A549 (cell line): ENCODE measurements around the gene VPS13D. TPM values are rescaled to one million over a fixed set of nuclear protein-coding genes. Genes with fewer than 3 reads are reported as not detected.
A peak's percentile ranks its signal among the peaks of the same experiment; 100 is the strongest.

Source experiments
- ATAC-seq, 2 experiments: fragments of 200-7000 bp in 1 of 2; fragments of >200 bp in 1 of 2; cut with Nextera tagmentation in 1 of 2; cut with Tn5 transposase in 1 of 2; 3 replicates each; pipeline versions ENCODE4 v1.8.0 to v1.9.1; 2018 to 2020; ENCODE audit warnings: mild to moderate bottlenecking in 1 of 2, moderate library complexity in 1 of 2
- CTCF ChIA-PET: fragments of 300-600 bp; sonication (Branson Sonifier 250); formaldehyde crosslinking; extraction: SDS; loops from one replicate; lab custom pipeline; 2021; ENCODE audit warnings: antibody characterized with exemption, inconsistent platforms; lab: Yijun Ruan, JAX
- POLR2A ChIA-PET: fragments of 350-600 bp; formaldehyde crosslinking; extraction: SDS; loops from one replicate; lab custom pipeline; 2021; ENCODE audit warnings: antibody characterized with exemption, inconsistent platforms; lab: Yijun Ruan, JAX
- DNase-seq, 2 experiments: peaks; one replicate each; pipeline versions ENCODE4 v3.0.0 to v3.0.0-alpha.2; 2011 to 2016; ENCODE audit warnings: low read depth in 1 of 2, low spot score in 1 of 2
- FAIRE-seq: peaks from 2 replicates; lab custom pipeline; 2011; peaks lifted over from hg19 to GRCh38; lab: Jason Lieb, UNC
- H3K27ac ChIP-seq, 2 experiments: fragments of >200 bp; sonication (Bioruptor Twin); formaldehyde crosslinking; 3 replicates each; pipeline ENCODE4 v1.5.1; 2016 to 2017
- H3K4me1 ChIP-seq: fragments of >200 bp; sonication (Bioruptor Twin); formaldehyde crosslinking; 3 replicates; pipeline ENCODE4 v1.6.1; 2016
- H3K4me2 ChIP-seq: fragments of >200 bp; sonication (Bioruptor Twin); formaldehyde crosslinking; 3 replicates; pipeline ENCODE4 v1.6.1; 2016
- H3K4me3 ChIP-seq: fragments of >200 bp; sonication (Bioruptor Twin); formaldehyde crosslinking; 3 replicates; pipeline ENCODE4 v1.5.1; 2016
- H3K9me3 ChIP-seq: fragments of >200 bp; sonication (Bioruptor Twin); formaldehyde crosslinking; 3 replicates; pipeline ENCODE4 v1.6.1; 2016
- CBX8 ChIP-seq: fragments of 200-600 bp; sonication (generic); IDR thresholded peaks from 2 replicates; pipeline ENCODE4 v1.6.1; 2016
- FOSB ChIP-seq: fragments of 250-450 bp; sonication (Bioruptor Pico); IDR thresholded peaks from 2 replicates; pipeline ENCODE4 v1.5.0; 2020; ENCODE audit warnings: mild to moderate bottlenecking, moderate library complexity
- FOXS1 ChIP-seq: fragments of 250-450 bp; sonication (Bioruptor Pico); IDR thresholded peaks from 2 replicates; pipeline ENCODE4 v1.5.0; 2020; ENCODE audit warnings: mild to moderate bottlenecking, moderate library complexity
- HOXA7 ChIP-seq: fragments of 250-450 bp; sonication (Bioruptor Pico); IDR thresholded peaks from 2 replicates; pipeline ENCODE4 v1.5.0; 2020; ENCODE audit warnings: mild to moderate bottlenecking, moderate library complexity
- HOXB5 ChIP-seq: fragments of 250-450 bp; sonication (Bioruptor Pico); IDR thresholded peaks from 2 replicates; pipeline ENCODE4 v1.5.0; 2020; ENCODE audit warnings: mild to moderate bottlenecking, moderate library complexity
- KDM1A ChIP-seq: fragments of 200-600 bp; sonication (generic); IDR thresholded peaks from 2 replicates; pipeline ENCODE4 v1.6.1; 2016; ENCODE audit warnings: low read depth, mild to moderate bottlenecking
- MYC ChIP-seq: IDR thresholded peaks from 2 replicates; pipeline ENCODE4 v1.6.1; 2012; ENCODE audit warnings: mild to moderate bottlenecking, inconsistent platforms, low read length, improper control_type of control experiment, borderline replicate concordance
- NR3C1 ChIP-seq: fragments of >200 bp; sonication (Bioruptor Twin); formaldehyde crosslinking; IDR thresholded peaks from 3 replicates; pipeline ENCODE4 v1.6.1; 2017
- POLR2A ChIP-seq: IDR thresholded peaks from 2 replicates; pipeline ENCODE4 v1.6.1; 2012; ENCODE audit warnings: mild to moderate bottlenecking, low read length
- RAD21 ChIP-seq, 2 experiments: fragments of >200 bp in 1 of 2; sonication (Bioruptor Twin) in 1 of 2; formaldehyde crosslinking in 1 of 2; IDR thresholded peaks in 1 of 2; conservative IDR thresholded peaks in 1 of 2; 2 replicates in 1 of 2; 3 replicates in 1 of 2; pipeline ENCODE4 v1.6.1; 2012 to 2018; ENCODE audit warnings: inconsistent platforms in 1 of 2
- RARB ChIP-seq: fragments of 250-450 bp; sonication (Bioruptor Pico); IDR thresholded peaks from 2 replicates; pipeline ENCODE4 v1.8.0; 2021; ENCODE audit warnings: mild to moderate bottlenecking, moderate library complexity
- RNF2 ChIP-seq: fragments of 200-600 bp; sonication (generic); IDR thresholded peaks from 2 replicates; pipeline ENCODE4 v1.6.1; 2016; ENCODE audit warnings: low read depth, mild to moderate bottlenecking, antibody characterized with exemption, moderate library complexity, borderline replicate concordance
- SMC3 ChIP-seq: fragments of >200 bp; sonication (Bioruptor Twin); formaldehyde crosslinking; IDR thresholded peaks from 3 replicates; pipeline ENCODE4 v1.6.1; 2018; ENCODE audit warnings: inconsistent platforms
- SREBF2 ChIP-seq: fragments of 450-650 bp; IDR thresholded peaks from 2 replicates; pipeline ENCODE4 v1.6.1; 2014; ENCODE audit warnings: mild to moderate bottlenecking, moderate library complexity
- TFCP2L1 ChIP-seq: fragments of 250-450 bp; sonication (Bioruptor Pico); IDR thresholded peaks from 2 replicates; pipeline ENCODE4 v1.5.0; 2021; ENCODE audit warnings: mild to moderate bottlenecking
- ZFP36 ChIP-seq: fragments of 450-650 bp; IDR thresholded peaks from 2 replicates; pipeline ENCODE4 v1.6.1; 2014; ENCODE audit warnings: borderline replicate concordance; ENCODE audit not compliant: partially characterized antibody
- ZSCAN20 ChIP-seq: fragments of 250-450 bp; sonication (Bioruptor Pico); IDR thresholded peaks from 2 replicates; pipeline ENCODE4 v1.8.0; 2022; ENCODE audit warnings: mild to moderate bottlenecking, moderate library complexity
- WGBS: methylation state at CpG from one replicate; pipeline ENCODE4 v1.1.6; 2017; ENCODE audit errors: missing lambda C conversion rate; 5-methylcytosine and 5-hydroxymethylcytosine counted together
- polyA plus RNA-seq, 4 experiments: library from polyadenylated mRNA; depleted of rRNA in 3 of 4; stranded (reverse); fragments of >200 nt; fragmentation: RNase III in 1 of 4; extraction: RNeasy Plus Mini Kit Qiagen cat#74134 plus additional on column Dnase treatment in 1 of 4; gene quantifications; 2 replicates in 3 of 4; 3 replicates in 1 of 4; pipeline ENCODE4 v1.2.3, GENCODE V29; 2011 to 2017
- TF ChIP-seq, protein P1 (sequence below): fragments of 450-650 bp; IDR thresholded peaks from 2 replicates; pipeline ENCODE4 v1.6.1; 2014; ENCODE audit warnings: antibody characterized with exemption
- TF ChIP-seq, protein P2 (sequence below): fragments of >200 bp; sonication (Bioruptor Twin); formaldehyde crosslinking; IDR thresholded peaks from 3 replicates; pipeline ENCODE4 v1.6.1; 2016
- TF ChIP-seq, protein P3 (sequence below): fragments of 250-450 bp; sonication (Bioruptor Pico); IDR thresholded peaks from 2 replicates; pipeline ENCODE4 v1.5.0; 2020; ENCODE audit warnings: low read depth, mild to moderate bottlenecking, moderate library complexity
- TF ChIP-seq, protein P4 (sequence below): fragments of >200 bp; sonication (Bioruptor Twin); formaldehyde crosslinking; IDR thresholded peaks from 3 replicates; pipeline ENCODE4 v1.5.1; 2016
- TF ChIP-seq, protein P5 (sequence below): fragments of 150-350 bp; IDR thresholded peaks from 2 replicates; pipeline ENCODE4 v1.6.1; 2014; ENCODE audit warnings: low read depth, mild to moderate bottlenecking, low read length

The VPS13D gene
- polyA plus RNA-seq, 2 of the 4 experiments (the other 2 are of a cell fraction) = 5.4 to 15.9 TPM

DNA sequence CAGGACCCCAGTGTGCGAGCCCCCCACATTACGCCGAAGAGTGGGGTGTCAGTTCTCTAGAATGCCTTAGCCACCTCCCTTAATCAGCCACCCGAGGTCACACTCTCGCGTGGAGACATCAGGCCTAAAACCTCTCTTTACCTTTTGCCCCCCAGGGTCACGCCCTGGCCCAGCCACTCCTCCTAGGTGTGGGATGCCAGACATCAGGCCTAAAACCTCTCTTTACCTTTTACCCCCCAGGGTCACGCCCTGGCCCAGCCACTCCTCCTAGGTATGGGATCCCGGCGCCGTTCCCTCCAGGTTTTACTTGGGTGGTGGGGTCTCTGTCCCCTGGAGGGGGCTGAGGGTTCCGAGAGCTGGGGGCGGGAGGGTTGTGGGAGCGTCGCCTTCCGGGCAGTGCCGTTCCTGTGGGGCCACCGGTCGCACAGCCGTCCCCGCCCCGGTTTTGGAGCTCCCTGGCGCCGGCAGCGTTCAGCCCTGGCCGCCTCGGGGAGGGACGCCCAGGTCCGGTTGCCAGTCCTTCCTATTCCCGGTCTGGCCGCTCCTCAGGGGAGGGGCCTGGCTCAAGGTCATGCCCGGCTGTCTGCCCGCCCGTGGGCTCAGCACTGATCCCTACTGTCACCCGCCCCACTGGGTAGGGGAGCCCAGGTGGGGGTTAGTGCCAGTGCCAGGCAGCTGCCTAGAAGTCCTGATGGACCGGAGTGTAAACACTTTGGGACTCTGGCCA lies 882 bp downstream of the VPS13D start:
- H3K4me3 ChIP-seq = peak overlapping the region; percentile 99
- POLR2A ChIA-PET = no interaction called here
- TF ChIP-seq RNF2 (no peak), FOXS1 (CRISPR knock-in tag) (no peak), SMC3 (no peak), ZSCAN20 (CRISPR knock-in tag) (no peak), NR3C1 (no peak), KDM1A (no peak), ZFP36 (no peak), POLR2A (no peak), SREBF2 (no peak), CBX8 (no peak)
- TF ChIP-seq, protein P1, sequence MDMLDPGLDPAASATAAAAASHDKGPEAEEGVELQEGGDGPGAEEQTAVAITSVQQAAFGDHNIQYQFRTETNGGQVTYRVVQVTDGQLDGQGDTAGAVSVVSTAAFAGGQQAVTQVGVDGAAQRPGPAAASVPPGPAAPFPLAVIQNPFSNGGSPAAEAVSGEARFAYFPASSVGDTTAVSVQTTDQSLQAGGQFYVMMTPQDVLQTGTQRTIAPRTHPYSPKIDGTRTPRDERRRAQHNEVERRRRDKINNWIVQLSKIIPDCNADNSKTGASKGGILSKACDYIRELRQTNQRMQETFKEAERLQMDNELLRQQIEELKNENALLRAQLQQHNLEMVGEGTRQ = no peak
- TF ChIP-seq, all 56 proteins: peak for 0
- FAIRE-seq (no peak), DNase-seq (no peak), ATAC-seq (peak; percentile 49 to 73)
- H3K9me3 ChIP-seq = no peaks in the 10 kb centered on the region
- H3K4me1 ChIP-seq = peaks cover 10% of the 10 kb centered on the region
- WGBS = 0% methylated on average over 5 of the region's 36 CpGs
- H3K4me2 ChIP-seq = peak overlapping the region; percentile 92
- peak overlapping the region; percentile 92 to 100 for H3K27ac ChIP-seq
- CTCF ChIA-PET = interaction anchor here (0.6 to 2.5 kb wide), 5 partner anchors 10 to 525 kb away, joined by 3 to 10 read pairs (median 3); no protein-coding TSS in a partner anchor

DNA sequence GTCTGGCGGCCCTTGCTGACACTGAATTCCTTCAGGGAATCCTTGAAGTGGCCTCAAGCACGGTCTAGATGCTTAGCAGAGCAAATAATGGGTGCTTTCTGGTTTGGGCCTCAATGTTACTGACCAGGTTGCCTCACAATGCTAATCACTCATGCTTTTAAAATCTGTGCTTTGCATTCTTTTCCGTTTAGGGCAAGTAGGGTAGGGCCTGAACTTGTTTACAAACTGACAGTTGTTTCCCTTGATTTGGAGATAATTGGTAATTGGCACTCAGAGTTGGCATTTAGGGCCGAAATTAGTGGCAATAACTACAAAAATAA lies 1.4 kb downstream of the VPS13D start:
- H3K4me2 ChIP-seq = peak overlapping the region; percentile 92
- no peak for DNase-seq
- CTCF ChIA-PET = interaction anchor here (0.6 to 1.2 kb wide), 2 partner anchors 17 to 524 kb away, joined by 3 read pairs; no protein-coding TSS in a partner anchor
- TF ChIP-seq, protein P2, sequence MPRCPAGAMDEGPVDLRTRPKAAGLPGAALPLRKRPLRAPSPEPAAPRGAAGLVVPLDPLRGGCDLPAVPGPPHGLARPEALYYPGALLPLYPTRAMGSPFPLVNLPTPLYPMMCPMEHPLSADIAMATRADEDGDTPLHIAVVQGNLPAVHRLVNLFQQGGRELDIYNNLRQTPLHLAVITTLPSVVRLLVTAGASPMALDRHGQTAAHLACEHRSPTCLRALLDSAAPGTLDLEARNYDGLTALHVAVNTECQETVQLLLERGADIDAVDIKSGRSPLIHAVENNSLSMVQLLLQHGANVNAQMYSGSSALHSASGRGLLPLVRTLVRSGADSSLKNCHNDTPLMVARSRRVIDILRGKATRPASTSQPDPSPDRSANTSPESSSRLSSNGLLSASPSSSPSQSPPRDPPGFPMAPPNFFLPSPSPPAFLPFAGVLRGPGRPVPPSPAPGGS = no peak
- no peak for TF ChIP-seq HOXB5 (CRISPR knock-in tag)
- TF ChIP-seq RARB = no peak
- no peak for TF ChIP-seq RAD21 (conservative IDR thresholded peaks at IDR 0.05 in 1 of 2, IDR thresholded peaks at IDR 0.05 in 1 of 2)
- TF ChIP-seq, protein P1 = no peak
- TF ChIP-seq, protein P3, sequence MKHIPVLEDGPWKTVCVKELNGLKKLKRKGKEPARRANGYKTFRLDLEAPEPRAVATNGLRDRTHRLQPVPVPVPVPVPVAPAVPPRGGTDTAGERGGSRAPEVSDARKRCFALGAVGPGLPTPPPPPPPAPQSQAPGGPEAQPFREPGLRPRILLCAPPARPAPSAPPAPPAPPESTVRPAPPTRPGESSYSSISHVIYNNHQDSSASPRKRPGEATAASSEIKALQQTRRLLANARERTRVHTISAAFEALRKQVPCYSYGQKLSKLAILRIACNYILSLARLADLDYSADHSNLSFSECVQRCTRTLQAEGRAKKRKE (CRISPR knock-in tag) = no peak
- TF ChIP-seq MYC = no peak
- peaks cover 10% of the 10 kb centered on the region for H3K4me1 ChIP-seq
- ATAC-seq = no peak
- H3K9me3 ChIP-seq = no peaks in the 10 kb centered on the region
- WGBS = 25% methylated on average over 4 of the region's 4 CpGs
- POLR2A ChIA-PET = no interaction called here
- no peak for FAIRE-seq
- H3K4me3 ChIP-seq = peak overlapping the region; percentile 99
- peak overlapping the region; percentile 92 to 100; a peak in 5 of 6 replicates for H3K27ac ChIP-seq

DNA sequence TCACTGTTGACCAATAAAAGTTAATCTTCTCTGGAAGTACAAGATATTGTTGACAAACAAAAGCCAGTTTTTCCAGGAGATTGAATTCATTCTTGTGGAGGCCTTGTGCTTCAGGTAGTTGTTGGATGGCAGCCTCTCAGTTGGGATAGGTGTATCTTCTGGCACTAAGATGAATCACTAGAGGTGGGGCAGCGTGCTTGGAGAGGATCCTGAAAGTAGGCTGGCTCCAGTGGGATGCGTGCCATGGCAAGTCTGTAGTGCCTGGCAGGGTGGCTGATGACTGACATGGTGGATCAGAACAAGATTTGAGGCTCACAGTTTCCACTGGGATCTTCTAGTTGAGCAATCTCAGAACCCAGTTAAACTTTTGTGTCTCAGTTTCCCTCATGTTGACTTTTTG lies 2.4 kb downstream of the VPS13D start:
- Histone ChIP-seq H3K4me2 (no peak overlapping the region), H3K27ac (no peak overlapping the region), H3K4me1 (peaks cover 10% of the 10 kb centered on the region), H3K4me3 (no peak overlapping the region), H3K9me3 (no peaks in the 10 kb centered on the region)
- ATAC-seq = no peak
- POLR2A ChIA-PET = no interaction called here
- CTCF ChIA-PET = no interaction called here
- DNase-seq = no peak
- FAIRE-seq = no peak
- 90% methylated on average over 2 of the region's 2 CpGs for WGBS
- TF ChIP-seq FOSB (no peak), TFCP2L1 (no peak), HOXA7 (no peak)
- TF ChIP-seq, protein P4, sequence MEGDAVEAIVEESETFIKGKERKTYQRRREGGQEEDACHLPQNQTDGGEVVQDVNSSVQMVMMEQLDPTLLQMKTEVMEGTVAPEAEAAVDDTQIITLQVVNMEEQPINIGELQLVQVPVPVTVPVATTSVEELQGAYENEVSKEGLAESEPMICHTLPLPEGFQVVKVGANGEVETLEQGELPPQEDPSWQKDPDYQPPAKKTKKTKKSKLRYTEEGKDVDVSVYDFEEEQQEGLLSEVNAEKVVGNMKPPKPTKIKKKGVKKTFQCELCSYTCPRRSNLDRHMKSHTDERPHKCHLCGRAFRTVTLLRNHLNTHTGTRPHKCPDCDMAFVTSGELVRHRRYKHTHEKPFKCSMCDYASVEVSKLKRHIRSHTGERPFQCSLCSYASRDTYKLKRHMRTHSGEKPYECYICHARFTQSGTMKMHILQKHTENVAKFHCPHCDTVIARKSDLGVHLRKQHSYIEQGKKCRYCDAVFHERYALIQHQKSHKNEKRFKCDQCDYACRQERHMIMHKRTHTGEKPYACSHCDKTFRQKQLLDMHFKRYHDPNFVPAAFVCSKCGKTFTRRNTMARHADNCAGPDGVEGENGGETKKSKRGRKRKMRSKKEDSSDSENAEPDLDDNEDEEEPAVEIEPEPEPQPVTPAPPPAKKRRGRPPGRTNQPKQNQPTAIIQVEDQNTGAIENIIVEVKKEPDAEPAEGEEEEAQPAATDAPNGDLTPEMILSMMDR = no peak
- TF ChIP-seq, protein P5, sequence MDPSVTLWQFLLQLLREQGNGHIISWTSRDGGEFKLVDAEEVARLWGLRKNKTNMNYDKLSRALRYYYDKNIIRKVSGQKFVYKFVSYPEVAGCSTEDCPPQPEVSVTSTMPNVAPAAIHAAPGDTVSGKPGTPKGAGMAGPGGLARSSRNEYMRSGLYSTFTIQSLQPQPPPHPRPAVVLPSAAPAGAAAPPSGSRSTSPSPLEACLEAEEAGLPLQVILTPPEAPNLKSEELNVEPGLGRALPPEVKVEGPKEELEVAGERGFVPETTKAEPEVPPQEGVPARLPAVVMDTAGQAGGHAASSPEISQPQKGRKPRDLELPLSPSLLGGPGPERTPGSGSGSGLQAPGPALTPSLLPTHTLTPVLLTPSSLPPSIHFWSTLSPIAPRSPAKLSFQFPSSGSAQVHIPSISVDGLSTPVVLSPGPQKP = no peak
